HG02938 (cell line): ENCODE results near the gene NTRK3.

Experiments used
- ATAC-seq: cut with Tn5 transposase; IDR thresholded peaks from one replicate; pipeline ENCODE4 v1.9.1; 2021; ENCODE audit warnings: mild to moderate bottlenecking, moderate library complexity; ENCODE audit not compliant: unreplicated experiment

NTRK3 gene

GRCh38 chr15:87907676-87908446, 348.7 kb downstream of the NTRK3 start:
- ATAC-seq, result no peak

- no peak for ATAC-seq
These were observed 350.1 kb downstream of the NTRK3 start for GRCh38 chr15:87906444-87906843.

GRCh38 chr15:87902772-87903426, 353.6 kb downstream of the NTRK3 start:
- ATAC-seq, result no peak

GRCh38 chr15:87901926-87902690, 354.4 kb downstream of the NTRK3 start:
- ATAC-seq, result no peak

- ATAC-seq, result no peak
These were observed 355.5 kb downstream of the NTRK3 start for GRCh38 chr15:87901008-87901407.

- ATAC-seq, result no peak
These were observed 359.6 kb downstream of the NTRK3 start for GRCh38 chr15:87896936-87897335.

- no peak for ATAC-seq
These were observed 369.4 kb downstream of the NTRK3 start for GRCh38 chr15:87887177-87887576.

- ATAC-seq, result no peak
These were observed 375.5 kb downstream of the NTRK3 start for GRCh38 chr15:87881026-87881425.

- no peak for ATAC-seq
These were observed 378.6 kb downstream of the NTRK3 start for GRCh38 chr15:87877822-87878542.

GRCh38 chr15:87877114-87877810, 379.3 kb downstream of the NTRK3 start:
- ATAC-seq, result no peak

- ATAC-seq, result no peak
These were observed 381.4 kb downstream of the NTRK3 start for GRCh38 chr15:87874896-87875711.

- ATAC-seq, result no peak
These were observed 383.0 kb downstream of the NTRK3 start for GRCh38 chr15:87873516-87873915.

GRCh38 chr15:87871731-87872320, 384.7 kb downstream of the NTRK3 start:
- ATAC-seq, result no peak

- no peak for ATAC-seq
These were observed 385.3 kb downstream of the NTRK3 start for GRCh38 chr15:87871258-87871681.

GRCh38 chr15:87866961-87867360, 389.6 kb downstream of the NTRK3 start:
- ATAC-seq, result no peak

- ATAC-seq, result no peak
These were observed 393.4 kb downstream of the NTRK3 start for GRCh38 chr15:87863152-87863551.

- no peak for ATAC-seq
These were observed 395.8 kb downstream of the NTRK3 start for GRCh38 chr15:87860743-87861142.

- ATAC-seq, result no peak
These were observed 397.9 kb downstream of the NTRK3 start for GRCh38 chr15:87858651-87859050.

- no peak for ATAC-seq
These were observed 405.0 kb downstream of the NTRK3 start for GRCh38 chr15:87851497-87851896.
